ENCODE results near the gene CREB3.

GRCh38 chr9:35748242-35748857 lies 15.9 kb downstream of the CREB3 start:
- TF ChIP-seq POLR2A (IDR thresholded peaks at IDR 0.05; ENCODE audit: low read length) (no peak), GATA1 (IDR thresholded peaks at IDR 0.05; ENCODE audit: low read depth, low read length) (no peak)
